HEK293 (cell line): Measurements from ENCODE around the gene HEMK1.
A peak's percentile ranks its signal among the peaks of the same experiment; 100 is the strongest.

Experiments
- BCL11A ChIP-seq: fragments of 450-650 bp; formaldehyde crosslinking; IDR thresholded peaks from 2 replicates; pipeline ENCODE4 v1.5.1; 2016; ENCODE audit warnings: low read depth, missing biosample characterization, missing genetic modification characterization
- EGR2 ChIP-seq: fragments of 450-650 bp; formaldehyde crosslinking; IDR thresholded peaks from 2 replicates; pipeline ENCODE4 v1.5.1; 2016; ENCODE audit warnings: low read depth, missing biosample characterization, missing genetic modification characterization
- GLI2 ChIP-seq: fragments of 450-650 bp; formaldehyde crosslinking; IDR thresholded peaks from 2 replicates; pipeline ENCODE4; 2017; ENCODE audit warnings: missing biosample characterization, missing genetic modification characterization, low read depth, borderline replicate concordance
- GLI4 ChIP-seq: fragments of 450-650 bp; formaldehyde crosslinking; IDR thresholded peaks from 2 replicates; pipeline ENCODE4 v1.5.1; 2016; ENCODE audit warnings: missing biosample characterization, missing genetic modification characterization
- GLIS1 ChIP-seq: fragments of 450-650 bp; formaldehyde crosslinking; IDR thresholded peaks from 2 replicates; pipeline ENCODE4 v1.5.1; 2016; ENCODE audit warnings: missing biosample characterization, missing genetic modification characterization
- HOXC10 ChIP-seq: sonication (generic); formaldehyde crosslinking; IDR thresholded peaks from 2 replicates; pipeline ENCODE4 v1.8.1; 2023; ENCODE audit warnings: mild to moderate bottlenecking, missing genetic modification reagents
- HOXD13 ChIP-seq: sonication (generic); formaldehyde crosslinking; IDR thresholded peaks from 2 replicates; pipeline ENCODE4 v1.8.0; 2022; ENCODE audit warnings: missing genetic modification reagents, borderline replicate concordance
- SALL2 ChIP-seq: fragments of 450-650 bp; formaldehyde crosslinking; IDR thresholded peaks from 2 replicates; pipeline ENCODE4 v1.5.0; 2017; ENCODE audit warnings: missing biosample characterization, mild to moderate bottlenecking, missing genetic modification characterization, borderline replicate concordance
- SCRT1 ChIP-seq: fragments of 450-650 bp; formaldehyde crosslinking; IDR thresholded peaks from 2 replicates; pipeline ENCODE4 v1.5.1; 2016; ENCODE audit warnings: missing biosample characterization, missing genetic modification characterization, borderline replicate concordance
- SP2 ChIP-seq: fragments of 450-650 bp; formaldehyde crosslinking; IDR thresholded peaks from 2 replicates; pipeline ENCODE4 v1.5.1; 2016; ENCODE audit warnings: missing biosample characterization, missing genetic modification characterization
- TRIM28 ChIP-seq: IDR thresholded peaks from 2 replicates; pipeline ENCODE4 v1.6.1; 2011; ENCODE audit warnings: low read length, control low read depth, borderline replicate concordance
- YY2 ChIP-seq: fragments of 450-650 bp; formaldehyde crosslinking; IDR thresholded peaks from 2 replicates; pipeline ENCODE4 v1.5.1; 2016; ENCODE audit warnings: missing biosample characterization, missing genetic modification characterization
- ZBTB1 ChIP-seq: fragments of 450-650 bp; formaldehyde crosslinking; IDR thresholded peaks from 2 replicates; pipeline ENCODE4 v1.5.1; 2016; ENCODE audit warnings: missing biosample characterization, missing genetic modification characterization
- ZBTB17 ChIP-seq: fragments of 450-650 bp; formaldehyde crosslinking; IDR thresholded peaks from 2 replicates; pipeline ENCODE4 v1.5.1; 2016; ENCODE audit warnings: missing biosample characterization, missing genetic modification characterization
- ZBTB26 ChIP-seq: fragments of 450-650 bp; formaldehyde crosslinking; optimal IDR thresholded peaks from 2 replicates; pipeline ENCODE3; 2016; ENCODE audit warnings: missing biosample characterization, mild to moderate bottlenecking, missing genetic modification characterization
- ZEB2 ChIP-seq: fragments of 450-650 bp; formaldehyde crosslinking; IDR thresholded peaks from 2 replicates; pipeline ENCODE4 v1.5.1; 2016; ENCODE audit warnings: missing biosample characterization, missing genetic modification characterization
- ZNF121 ChIP-seq: fragments of 450-650 bp; formaldehyde crosslinking; IDR thresholded peaks from 2 replicates; pipeline ENCODE4 v1.5.1; 2016; ENCODE audit warnings: missing biosample characterization, missing genetic modification characterization
- ZNF132 ChIP-seq: fragments of 450-650 bp; formaldehyde crosslinking; IDR thresholded peaks from 2 replicates; pipeline ENCODE4 v1.5.1; 2017; ENCODE audit warnings: missing biosample characterization, missing genetic modification characterization, borderline replicate concordance
- ZNF140 ChIP-seq: fragments of 450-650 bp; formaldehyde crosslinking; IDR thresholded peaks from 2 replicates; pipeline ENCODE4 v1.5.1; 2016; ENCODE audit warnings: missing biosample characterization, missing genetic modification characterization
- ZNF2 ChIP-seq: fragments of 450-650 bp; formaldehyde crosslinking; IDR thresholded peaks from 2 replicates; pipeline ENCODE4 v1.5.1; 2016; ENCODE audit warnings: missing biosample characterization, missing genetic modification characterization
- ZNF239 ChIP-seq: fragments of 450-650 bp; formaldehyde crosslinking; IDR thresholded peaks from 2 replicates; pipeline ENCODE4 v1.5.1; 2016; ENCODE audit warnings: missing biosample characterization, missing genetic modification characterization
- ZNF280C ChIP-seq: fragments of 450-650 bp; formaldehyde crosslinking; IDR thresholded peaks from 2 replicates; pipeline ENCODE4 v1.5.1; 2016; ENCODE audit warnings: missing biosample characterization, missing genetic modification characterization
- ZNF292 ChIP-seq: fragments of 450-650 bp; formaldehyde crosslinking; IDR thresholded peaks from 2 replicates; pipeline ENCODE4 v1.5.1; 2016; ENCODE audit warnings: low read depth, missing biosample characterization, missing genetic modification characterization, borderline replicate concordance
- ZNF311 ChIP-seq: fragments of 450-650 bp; formaldehyde crosslinking; IDR thresholded peaks from 2 replicates; pipeline ENCODE4 v1.5.1; 2017; ENCODE audit warnings: missing biosample characterization, missing genetic modification characterization, borderline replicate concordance
- ZNF335 ChIP-seq: fragments of 450-650 bp; formaldehyde crosslinking; conservative IDR thresholded peaks from 2 replicates; pipeline ENCODE4 v1.5.1; 2016; ENCODE audit warnings: missing biosample characterization, missing genetic modification characterization
- ZNF394 ChIP-seq: fragments of 450-650 bp; formaldehyde crosslinking; IDR thresholded peaks from 2 replicates; pipeline ENCODE4 v1.5.1; 2016; ENCODE audit warnings: missing biosample characterization, missing genetic modification characterization, mild to moderate bottlenecking, moderate library complexity, borderline replicate concordance
- ZNF426 ChIP-seq: fragments of 450-650 bp; formaldehyde crosslinking; IDR thresholded peaks from 2 replicates; pipeline ENCODE4 v1.5.1; 2017; ENCODE audit warnings: missing biosample characterization, missing genetic modification characterization, mild to moderate bottlenecking, inconsistent platforms, moderate library complexity
- ZNF544 ChIP-seq: fragments of 450-650 bp; formaldehyde crosslinking; IDR thresholded peaks from 2 replicates; pipeline ENCODE4 v1.5.0; 2017; ENCODE audit warnings: missing biosample characterization, missing genetic modification characterization
- ZNF596 ChIP-seq: fragments of 450-650 bp; IDR thresholded peaks from 2 replicates; pipeline ENCODE4 v1.5.0; 2018; ENCODE audit warnings: missing biosample characterization, mild to moderate bottlenecking, missing genetic modification characterization, moderate library complexity
- ZNF777 ChIP-seq: fragments of 450-650 bp; formaldehyde crosslinking; IDR thresholded peaks from 2 replicates; pipeline ENCODE4 v1.5.1; 2017; ENCODE audit warnings: missing biosample characterization, missing genetic modification characterization, borderline replicate concordance
- ZSCAN16 ChIP-seq: fragments of 450-650 bp; formaldehyde crosslinking; IDR thresholded peaks from 2 replicates; pipeline ENCODE4 v1.5.1; 2016; ENCODE audit warnings: missing biosample characterization, missing genetic modification characterization
- ZSCAN4 ChIP-seq: fragments of 450-650 bp; formaldehyde crosslinking; IDR thresholded peaks from 2 replicates; pipeline ENCODE4 v1.5.1; 2017; ENCODE audit warnings: missing biosample characterization, missing genetic modification characterization
- TF ChIP-seq, protein P1 (sequence below): fragments of 450-650 bp; formaldehyde crosslinking; IDR thresholded peaks from 2 replicates; pipeline ENCODE4 v1.5.1; 2017; ENCODE audit warnings: missing biosample characterization, missing genetic modification characterization
- TF ChIP-seq, protein P2 (sequence below): fragments of 450-650 bp; formaldehyde crosslinking; IDR thresholded peaks from 2 replicates; pipeline ENCODE4 v1.5.1; 2016; ENCODE audit warnings: missing biosample characterization, missing genetic modification characterization

Gene HEMK1

DNA sequence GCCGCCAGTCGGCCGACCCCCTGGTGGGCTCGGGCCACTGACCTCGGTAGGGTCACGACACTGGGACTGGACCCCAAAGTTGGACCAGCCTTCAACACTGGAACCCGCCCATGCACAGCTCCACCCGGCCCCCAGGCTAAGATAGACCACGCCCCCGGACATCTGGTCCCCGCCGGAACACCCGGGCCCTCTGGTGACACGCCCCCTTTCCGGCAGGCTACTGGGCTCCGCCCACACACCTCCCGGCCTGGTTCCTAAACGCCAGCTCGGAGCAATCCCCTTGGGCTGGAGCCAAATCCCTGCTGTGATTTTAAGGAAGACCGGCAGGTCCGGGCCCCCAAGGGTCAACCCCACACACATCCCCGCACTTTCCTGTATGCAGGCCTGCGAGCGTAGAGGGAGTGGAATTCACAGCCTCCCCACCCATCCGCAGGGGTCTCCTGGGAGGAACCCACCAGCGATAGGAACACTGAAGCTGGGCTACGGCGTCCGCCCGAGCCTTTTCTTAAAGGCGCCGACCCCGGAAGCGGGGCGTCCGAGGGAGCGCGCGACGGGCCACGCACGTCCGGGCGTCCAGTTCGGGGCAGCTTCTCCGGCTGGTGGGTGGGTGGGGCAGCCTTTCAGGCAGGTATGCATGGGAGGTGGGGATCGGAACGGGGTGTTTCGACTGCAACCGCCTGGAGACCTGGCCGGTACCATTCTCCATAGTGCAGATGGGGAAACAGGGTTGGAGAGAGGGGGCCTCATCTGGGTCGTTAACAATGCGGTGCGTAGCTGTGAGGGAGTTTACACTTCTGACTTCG is at the start of gene HEMK1 (continued):
- TF ChIP-seq ZNF121, result peak; percentile 33; the same call in 1 of the 2 replicates
- no peak for TF ChIP-seq ZNF311
- TF ChIP-seq GLIS1 (tag by site-specific recombination), result peak; percentile 78
- TF ChIP-seq, protein P1, sequence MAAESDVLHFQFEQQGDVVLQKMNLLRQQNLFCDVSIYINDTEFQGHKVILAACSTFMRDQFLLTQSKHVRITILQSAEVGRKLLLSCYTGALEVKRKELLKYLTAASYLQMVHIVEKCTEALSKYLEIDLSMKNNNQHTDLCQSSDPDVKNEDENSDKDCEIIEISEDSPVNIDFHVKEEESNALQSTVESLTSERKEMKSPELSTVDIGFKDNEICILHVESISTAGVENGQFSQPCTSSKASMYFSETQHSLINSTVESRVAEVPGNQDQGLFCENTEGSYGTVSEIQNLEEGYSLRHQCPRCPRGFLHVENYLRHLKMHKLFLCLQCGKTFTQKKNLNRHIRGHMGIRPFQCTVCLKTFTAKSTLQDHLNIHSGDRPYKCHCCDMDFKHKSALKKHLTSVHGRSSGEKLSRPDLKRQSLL (tag by site-specific recombination), result peak; percentile 60; the same call in 1 of the 2 replicates
- no peak for TF ChIP-seq SALL2
- TF ChIP-seq ZNF140 (tag by site-specific recombination), result no peak
- TF ChIP-seq ZNF335 (tag by site-specific recombination), result peak; percentile 87
- peak; percentile 80 for TF ChIP-seq ZNF2 (tag by site-specific recombination)
- no peak for TF ChIP-seq GLI2 (tag by site-specific recombination)
- TF ChIP-seq EGR2 (tag by site-specific recombination), result peak; percentile 69
- TF ChIP-seq, protein P2, sequence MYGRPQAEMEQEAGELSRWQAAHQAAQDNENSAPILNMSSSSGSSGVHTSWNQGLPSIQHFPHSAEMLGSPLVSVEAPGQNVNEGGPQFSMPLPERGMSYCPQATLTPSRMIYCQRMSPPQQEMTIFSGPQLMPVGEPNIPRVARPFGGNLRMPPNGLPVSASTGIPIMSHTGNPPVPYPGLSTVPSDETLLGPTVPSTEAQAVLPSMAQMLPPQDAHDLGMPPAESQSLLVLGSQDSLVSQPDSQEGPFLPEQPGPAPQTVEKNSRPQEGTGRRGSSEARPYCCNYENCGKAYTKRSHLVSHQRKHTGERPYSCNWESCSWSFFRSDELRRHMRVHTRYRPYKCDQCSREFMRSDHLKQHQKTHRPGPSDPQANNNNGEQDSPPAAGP, result peak; percentile 94
- no peak for TF ChIP-seq ZBTB1 (tag by site-specific recombination)
- TF ChIP-seq ZNF544 (tag by site-specific recombination), result no peak
- TF ChIP-seq TRIM28, result peak; percentile 80; the same call in 1 of the 2 replicates
- no peak for TF ChIP-seq ZNF596
- TF ChIP-seq ZNF280C (tag by site-specific recombination), result no peak
- TF ChIP-seq HOXC10, result no peak
- 0 out of 2 replicates have a peak, but pooled peaks have one; percentile 26 for TF ChIP-seq ZSCAN4
- TF ChIP-seq SCRT1 (tag by site-specific recombination), result no peak
- peak; percentile 53; the same call in 1 of the 2 replicates for TF ChIP-seq YY2
- no peak for TF ChIP-seq ZNF239
- no peak for TF ChIP-seq ZNF132
- TF ChIP-seq ZNF394, result peak; percentile 83
- TF ChIP-seq ZNF777, result peak; percentile 60; the same call in 1 of the 2 replicates
- peak; percentile 93 for TF ChIP-seq ZEB2
- TF ChIP-seq ZNF292 (tag by site-specific recombination), result no peak
- TF ChIP-seq HOXD13 (CRISPR knock-in tag), result no peak
- peak; percentile 76 for TF ChIP-seq SP2 (tag by site-specific recombination)
- TF ChIP-seq ZBTB26 (tag by site-specific recombination), result peak; percentile 76
- TF ChIP-seq BCL11A, result no peak
- no peak for TF ChIP-seq ZNF426 (tag by site-specific recombination)
- peak; percentile 80 for TF ChIP-seq ZBTB17 (tag by site-specific recombination)
- 0 out of 2 replicates have a peak, but pooled peaks have one; percentile 39 for TF ChIP-seq GLI4 (tag by site-specific recombination)
- no peak for TF ChIP-seq ZSCAN16 (tag by site-specific recombination)
